Thoracic aorta (tissue), 2 donors: ENCODE data around the gene GCNT1. TPM values are rescaled to one million over a fixed set of nuclear protein-coding genes. Genes with fewer than 3 reads are reported as not detected.

Source experiments
- ATAC-seq: fragments of 150-250 bp; one replicate; pipeline ENCODE4 v1.8.0; 2017; ENCODE audit warnings: low read depth; ENCODE audit not compliant: insufficient number of reproducible peaks, low FRiP score
- DNase-seq: peaks from one replicate; pipeline ENCODE4 v3.0.0-alpha.2; 2020; ENCODE audit warnings: low spot score
- H3K27ac ChIP-seq, 2 donors: fragments of 200-600 bp; sonication (generic); 1 replicate in 1 of 2; 2 replicates in 1 of 2; pipeline ENCODE4 v1.5.1; 2016; ENCODE audit warnings: mild to moderate bottlenecking in 2 of 2, moderate library complexity in 2 of 2
- H3K27me3 ChIP-seq: fragments of 200-600 bp; sonication (generic); replicated peaks from 2 replicates; pipeline ENCODE4 v1.6.0; 2016; ENCODE audit warnings: mild to moderate bottlenecking; ENCODE audit not compliant: insufficient read depth
- H3K36me3 ChIP-seq: fragments of 200-600 bp; sonication (generic); one replicate; pipeline ENCODE4 v1.5.1; 2016
- H3K4me1 ChIP-seq, 2 donors: fragments of 200-600 bp; sonication (generic); 1 replicate in 1 of 2; 2 replicates in 1 of 2; pipeline versions ENCODE4 v1.5.1 to v1.6.0; 2016; ENCODE audit warnings: low read depth in 2 of 2, mild to moderate bottlenecking in 1 of 2; ENCODE audit not compliant: control insufficient read depth in 1 of 2
- H3K4me3 ChIP-seq: fragments of 200-600 bp; sonication (generic); 2 replicates; pipeline ENCODE4 v1.5.1; 2016; ENCODE audit warnings: mild to moderate bottlenecking
- H3K9me3 ChIP-seq: fragments of 200-600 bp; sonication (generic); 2 replicates; pipeline ENCODE4 v1.5.1; 2016
- CTCF ChIP-seq: fragments of 200-600 bp; sonication (generic); IDR thresholded peaks from one replicate; pipeline ENCODE4 v1.5.1; 2019; ENCODE audit warnings: antibody characterized with exemption
- total RNA-seq, 2 donors: library from RNA; depleted of rRNA; stranded (reverse); fragments of >200 nt; gene quantifications; one replicate each; pipeline versions ENCODE4 v1.1.0 to v1.2.3, GENCODE V29; 2016

Gene GCNT1
- total RNA-seq, 2 donors from 2014 or later, result 17.1 to 24.1 TPM

GRCh38 chr9:76448501-76448900 is 10.5 kb upstream of the GCNT1 start:
- H3K36me3 ChIP-seq, result no peaks in the 10 kb centered on the region
- H3K9me3 ChIP-seq, result no peaks in the 10 kb centered on the region
- ATAC-seq (no peak), DNase-seq (no peak)
- no peak overlapping the region for H3K27ac ChIP-seq
- no peaks in the 10 kb centered on the region for H3K27me3 ChIP-seq
- TF ChIP-seq CTCF, result no peak
- H3K4me1 ChIP-seq, result no peaks in the 10 kb centered on the region
- no peak overlapping the region for H3K4me3 ChIP-seq

GRCh38 chr9:76451234-76451633 is 7.7 kb upstream of the GCNT1 start:
- ATAC-seq (no peak), DNase-seq (no peak)
- H3K27ac ChIP-seq, result no peak overlapping the region
- H3K27me3 ChIP-seq, result no peaks in the 10 kb centered on the region
- no peaks in the 10 kb centered on the region for H3K36me3 ChIP-seq
- no peaks in the 10 kb centered on the region for H3K4me1 ChIP-seq
- no peak overlapping the region for H3K4me3 ChIP-seq
- no peaks in the 10 kb centered on the region for H3K9me3 ChIP-seq
- no peak for TF ChIP-seq CTCF

GRCh38 chr9:76452839-76453238 is 6.1 kb upstream of the GCNT1 start:
- DNase-seq (no peak), ATAC-seq (no peak)
- no peak overlapping the region for H3K4me3 ChIP-seq
- no peak overlapping the region for H3K27ac ChIP-seq
- H3K36me3 ChIP-seq, result no peaks in the 10 kb centered on the region
- no peak for TF ChIP-seq CTCF
- H3K27me3 ChIP-seq, result no peaks in the 10 kb centered on the region
- no peaks in the 10 kb centered on the region for H3K9me3 ChIP-seq
- no peaks in the 10 kb centered on the region for H3K4me1 ChIP-seq

GRCh38 chr9:76453785-76454184 is 5.2 kb upstream of the GCNT1 start:
- no peaks in the 10 kb centered on the region for H3K36me3 ChIP-seq
- no peaks in the 10 kb centered on the region for H3K9me3 ChIP-seq
- no peak overlapping the region for H3K4me3 ChIP-seq
- no peak for ATAC-seq
- no peak overlapping the region for H3K27ac ChIP-seq
- no peak for TF ChIP-seq CTCF
- H3K4me1 ChIP-seq, result peaks cover 0 to 3% of the 10 kb centered on the region in 2 donors
- DNase-seq, result no peak
- no peaks in the 10 kb centered on the region for H3K27me3 ChIP-seq

GRCh38 chr9:76454311-76454710 is 4.7 kb upstream of the GCNT1 start:
- H3K4me1 ChIP-seq, result peaks cover 0 to 6% of the 10 kb centered on the region in 2 donors
- no peak for TF ChIP-seq CTCF
- H3K4me3 ChIP-seq, result no peak overlapping the region
- H3K27me3 ChIP-seq, result no peaks in the 10 kb centered on the region
- no peaks in the 10 kb centered on the region for H3K9me3 ChIP-seq
- DNase-seq (no peak), ATAC-seq (no peak)
- H3K36me3 ChIP-seq, result no peaks in the 10 kb centered on the region
- H3K27ac ChIP-seq, result no peak overlapping the region
